D721Med (cell line): ENCODE data around the gene CRIM1.

ENCODE experiments used
- DNase-seq: peaks from one replicate; pipeline ENCODE4 v3.0.0; 2011; ENCODE audit warnings: low spot score; ENCODE audit not compliant: insufficient read length
- FAIRE-seq: peaks from 2 replicates; lab custom pipeline; 2011; peaks lifted over from hg19 to GRCh38; lab: Jason Lieb, UNC
- TF ChIP-seq, protein P1 (sequence below): IDR thresholded peaks from 2 replicates; pipeline ENCODE4 v1.5.1; 2012; ENCODE audit warnings: mild to moderate bottlenecking, control low read depth; ENCODE audit not compliant: insufficient read depth; ENCODE audit errors: missing control alignments

Gene CRIM1

DNA sequence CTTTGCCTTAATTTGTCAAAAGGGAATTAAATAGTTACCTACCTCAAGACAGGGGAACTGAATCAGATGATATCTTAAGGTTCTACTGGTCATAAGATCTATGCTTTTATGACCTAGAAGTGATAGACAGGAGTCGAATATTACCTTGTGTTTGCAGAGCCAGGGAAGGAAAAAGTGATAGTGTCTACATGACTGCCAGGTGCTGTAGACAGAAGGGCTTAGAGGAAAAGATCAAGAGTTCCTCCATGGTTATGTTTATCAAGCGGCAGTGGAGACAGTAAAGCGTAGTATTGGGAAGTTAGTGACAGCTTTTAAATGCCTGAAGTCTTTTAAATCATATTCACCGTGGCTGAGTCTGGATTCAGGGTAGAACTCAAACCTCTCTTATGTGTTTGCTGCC, 11.9 kb downstream of the CRIM1 start:
- no peak for FAIRE-seq
- TF ChIP-seq, protein P1, sequence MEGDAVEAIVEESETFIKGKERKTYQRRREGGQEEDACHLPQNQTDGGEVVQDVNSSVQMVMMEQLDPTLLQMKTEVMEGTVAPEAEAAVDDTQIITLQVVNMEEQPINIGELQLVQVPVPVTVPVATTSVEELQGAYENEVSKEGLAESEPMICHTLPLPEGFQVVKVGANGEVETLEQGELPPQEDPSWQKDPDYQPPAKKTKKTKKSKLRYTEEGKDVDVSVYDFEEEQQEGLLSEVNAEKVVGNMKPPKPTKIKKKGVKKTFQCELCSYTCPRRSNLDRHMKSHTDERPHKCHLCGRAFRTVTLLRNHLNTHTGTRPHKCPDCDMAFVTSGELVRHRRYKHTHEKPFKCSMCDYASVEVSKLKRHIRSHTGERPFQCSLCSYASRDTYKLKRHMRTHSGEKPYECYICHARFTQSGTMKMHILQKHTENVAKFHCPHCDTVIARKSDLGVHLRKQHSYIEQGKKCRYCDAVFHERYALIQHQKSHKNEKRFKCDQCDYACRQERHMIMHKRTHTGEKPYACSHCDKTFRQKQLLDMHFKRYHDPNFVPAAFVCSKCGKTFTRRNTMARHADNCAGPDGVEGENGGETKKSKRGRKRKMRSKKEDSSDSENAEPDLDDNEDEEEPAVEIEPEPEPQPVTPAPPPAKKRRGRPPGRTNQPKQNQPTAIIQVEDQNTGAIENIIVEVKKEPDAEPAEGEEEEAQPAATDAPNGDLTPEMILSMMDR, result no peak
- DNase-seq, result no peak

DNA sequence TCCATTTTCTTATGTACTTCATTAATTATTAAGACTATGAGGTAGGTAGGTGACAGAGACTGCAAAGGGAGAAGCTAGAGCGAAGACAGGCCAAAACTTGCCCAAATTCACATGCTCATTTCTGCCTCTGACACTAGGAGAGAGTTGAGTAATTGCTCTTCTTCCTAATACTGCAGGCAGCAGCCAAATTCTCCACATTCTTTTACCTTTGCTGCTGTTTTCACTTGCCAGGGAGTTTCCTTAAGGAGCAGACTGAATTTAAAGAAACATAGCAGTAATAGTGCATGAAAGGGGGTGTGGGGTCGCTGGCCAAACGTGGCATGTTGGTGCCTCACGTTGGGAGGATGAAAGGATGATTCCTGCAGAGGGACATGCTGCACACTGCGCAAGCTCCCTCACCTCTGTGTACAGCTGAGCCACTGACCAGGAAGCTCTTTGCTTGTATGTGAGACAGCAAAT, 12.3 kb downstream of the CRIM1 start:
- no peak for FAIRE-seq
- DNase-seq, result no peak
- TF ChIP-seq, protein P1, result no peak

DNA sequence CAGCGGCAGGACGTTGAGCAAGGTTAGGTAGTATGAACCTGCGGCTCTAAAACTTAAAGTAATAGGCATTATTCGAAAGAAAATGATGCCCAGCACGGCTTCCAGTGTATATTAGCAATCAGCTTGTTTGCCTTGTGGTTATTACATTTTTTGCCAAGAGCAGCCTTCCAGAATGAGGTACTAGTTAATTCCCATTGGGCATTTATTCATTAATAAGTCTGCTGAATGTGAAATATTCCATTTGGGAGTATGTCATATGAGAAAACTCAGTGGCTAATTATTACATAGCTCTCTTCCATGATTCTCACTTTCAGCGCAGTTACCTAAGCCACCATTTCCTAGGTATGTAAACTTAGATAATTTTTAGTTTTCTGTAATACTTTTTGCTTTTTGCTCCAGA, 12.9 kb downstream of the CRIM1 start:
- no peak for DNase-seq
- FAIRE-seq, result no peak
- TF ChIP-seq, protein P1, result no peak

DNA sequence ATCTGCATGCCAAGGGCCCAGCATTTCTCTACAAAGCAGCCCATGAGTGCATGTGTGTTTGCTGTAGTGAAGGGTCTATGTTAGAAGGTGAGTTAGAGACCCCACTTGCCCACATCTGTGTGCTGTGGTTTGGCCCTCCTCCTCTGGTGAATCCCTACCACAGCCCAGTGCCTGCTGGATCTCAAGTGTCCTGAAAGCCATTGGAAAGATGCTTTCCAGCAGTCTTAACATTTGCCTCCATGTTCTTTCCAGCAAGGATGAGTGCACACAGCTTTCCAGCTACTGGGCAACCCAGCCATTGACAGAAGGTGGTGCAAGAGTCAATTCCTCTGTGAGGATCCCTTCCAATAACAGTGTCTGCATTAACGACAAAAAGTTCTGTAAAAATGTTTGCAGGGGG, 13.6 kb downstream of the CRIM1 start:
- no peak for DNase-seq
- no peak for FAIRE-seq

DNA sequence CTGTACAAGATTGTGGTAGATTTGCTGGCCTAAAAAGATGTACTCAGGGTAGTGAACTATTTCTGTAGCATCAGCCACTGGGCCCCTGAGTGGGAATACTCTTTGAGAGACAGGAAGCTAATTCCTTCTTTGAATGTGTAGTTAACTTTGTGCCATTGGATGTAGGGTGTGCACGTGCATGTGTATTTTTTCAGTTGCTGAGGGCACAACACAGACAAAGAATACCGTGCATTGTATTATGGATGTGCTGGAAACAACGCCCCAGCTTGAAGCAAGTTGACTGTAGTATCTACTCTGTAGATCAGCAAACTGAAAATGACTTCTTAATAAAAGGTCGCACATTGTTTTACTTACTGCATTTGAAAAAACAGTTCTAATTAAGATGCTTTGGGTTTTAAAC, 14.1 kb downstream of the CRIM1 start:
- TF ChIP-seq, protein P1, result no peak
- no peak for DNase-seq
- FAIRE-seq, result no peak

More for the DNA sequence above, 13.6 kb downstream of the CRIM1 start:
- TF ChIP-seq, protein P1, result no peak

DNA sequence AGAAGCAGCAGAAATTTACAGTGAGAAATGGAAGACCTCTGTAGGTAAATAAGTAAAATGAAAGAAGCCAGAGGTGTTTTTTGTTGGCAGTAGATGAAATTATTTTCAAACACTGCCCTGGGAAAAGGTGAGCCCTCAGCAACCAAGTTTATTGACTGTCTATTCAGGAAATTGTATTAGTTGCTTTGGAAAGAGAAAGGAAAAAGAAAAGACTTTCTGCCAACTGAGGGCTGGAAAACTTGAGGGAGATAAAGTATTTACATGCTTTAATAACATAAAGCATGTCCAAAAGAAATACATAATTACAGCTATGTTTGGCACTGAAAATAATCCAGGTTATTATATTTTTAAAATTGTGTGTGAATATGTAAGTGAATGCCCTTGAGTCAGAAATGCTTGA, 14.7 kb downstream of the CRIM1 start:
- FAIRE-seq (no peak), DNase-seq (no peak)
- TF ChIP-seq, protein P1, result no peak

DNA sequence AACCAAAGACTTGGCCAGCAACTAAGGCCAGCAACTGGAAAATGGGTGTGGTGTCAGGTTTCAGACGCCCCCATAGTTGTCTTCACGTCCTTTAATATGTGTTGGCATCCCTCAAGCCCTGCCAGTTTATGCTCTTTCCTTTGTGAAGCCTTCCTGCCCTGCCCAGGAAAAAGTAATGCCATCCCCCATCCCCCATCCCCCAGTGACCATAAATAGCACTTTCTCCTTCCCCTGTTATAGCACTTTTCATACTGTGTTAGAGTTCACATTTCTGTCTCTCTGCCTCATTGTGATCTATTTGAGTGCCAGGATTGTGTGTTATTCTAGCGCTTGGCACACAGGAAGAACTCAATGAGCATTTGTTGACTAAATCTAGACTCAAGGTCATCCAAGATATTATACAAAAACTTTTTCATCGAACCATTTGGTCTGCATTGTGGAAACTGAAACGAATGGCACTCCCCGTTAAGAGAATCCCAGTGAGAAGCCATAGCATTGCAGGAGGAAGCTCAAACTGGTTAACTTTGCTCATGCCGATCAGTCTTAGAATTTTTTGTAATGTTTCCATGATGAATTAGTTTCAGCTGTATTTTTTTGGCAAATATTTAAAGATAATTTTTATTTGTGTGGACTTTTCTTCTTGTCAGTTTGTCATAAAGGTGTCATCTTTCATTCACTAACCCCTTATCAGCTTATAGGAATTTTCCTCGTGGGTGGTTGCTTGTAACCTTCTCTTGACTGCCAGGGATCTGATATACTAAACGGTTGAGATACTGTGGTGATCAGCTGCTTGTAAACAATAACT, 15.7 kb downstream of the CRIM1 start:
- TF ChIP-seq, protein P1, result no peak
- no peak for FAIRE-seq
- no peak for DNase-seq
